ENCODE results near the gene FASTKD2.

DNA sequence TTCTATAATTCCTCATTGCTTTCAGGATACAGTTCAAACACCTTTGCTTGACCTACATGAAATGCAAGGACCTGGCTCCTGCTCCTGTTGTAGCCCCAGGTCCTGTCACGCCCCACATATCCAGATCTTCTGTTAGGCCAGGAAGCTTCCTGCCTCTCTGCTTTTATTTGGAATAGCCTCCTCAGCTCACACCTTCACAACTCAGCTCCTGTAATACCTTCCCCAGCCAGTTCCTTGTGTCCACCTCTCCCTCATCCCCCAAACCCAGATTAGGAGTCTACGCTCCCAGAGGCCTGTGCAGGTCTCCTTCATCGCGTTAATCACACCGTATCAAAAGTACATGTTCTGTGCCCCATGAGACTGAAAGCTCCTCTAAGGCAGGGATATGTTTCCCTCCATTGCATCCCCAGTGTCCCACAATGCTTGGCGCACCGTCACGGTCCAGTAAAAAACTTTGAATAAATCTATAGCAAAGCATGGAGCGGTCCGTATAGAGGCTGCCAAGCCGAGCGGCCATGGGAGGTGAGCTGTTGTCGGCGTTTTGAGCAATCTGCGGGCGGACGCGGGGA is 649 bp upstream of the FASTKD2 start:
- no peak for TF ChIP-seq POLR2A (IDR thresholded peaks at IDR 0.05; ENCODE audit: low read length)
- no peak for TF ChIP-seq GATA1 (IDR thresholded peaks at IDR 0.05; ENCODE audit: low read depth, low read length)

Data from erythroblast (primary cell).